HepG2 (cell line): Measurements from ENCODE around the gene GNG12.

Experiments used
- CEBPZ ChIP-seq: IDR thresholded peaks from 2 replicates; pipeline ENCODE4 v1.6.1; 2012; ENCODE audit warnings: low read length, improper control_type of control experiment
- CTCF ChIP-seq: sonication (generic); formaldehyde crosslinking; IDR thresholded peaks from 2 replicates; pipeline ENCODE4 v1.5.0; 2020; ENCODE audit warnings: mild to moderate bottlenecking, missing genetic modification reagents, moderate library complexity

GRCh38 chr1:67761091-67761490 lies 72.2 kb downstream of the GNG12 start:
- TF ChIP-seq CTCF (CRISPR knock-in tag) (no peak), CEBPZ (no peak)
